IMR-90 (cell line): ENCODE results near the gene TMCO5A.

Source experiments
- CHD1 ChIP-seq: IDR thresholded peaks from 2 replicates; pipeline ENCODE4 v1.6.1; 2012; ENCODE audit warnings: low read depth, low read length, improper control_type of control experiment
- ELK1 ChIP-seq: fragments of 150-350 bp; IDR thresholded peaks from 2 replicates; pipeline ENCODE4 v1.6.1; 2016; ENCODE audit warnings: low read depth, mild to moderate bottlenecking, low read length, moderate library complexity, borderline replicate concordance
- MAFK ChIP-seq: IDR thresholded peaks from 2 replicates; pipeline ENCODE4 v1.6.1; 2012; ENCODE audit warnings: low read depth, low read length, improper control_type of control experiment
- POLR2A ChIP-seq: IDR thresholded peaks from 2 replicates; pipeline ENCODE4 v1.6.1; 2012; ENCODE audit warnings: mild to moderate bottlenecking, low read depth, low read length
- SMC3 ChIP-seq: fragments of 150-350 bp; IDR thresholded peaks from 2 replicates; pipeline ENCODE4 v1.6.1; 2016; ENCODE audit warnings: low read depth, mild to moderate bottlenecking, antibody characterized with exemption, low read length, moderate library complexity
- TF ChIP-seq, protein P1 (sequence below): conservative IDR thresholded peaks from 2 replicates; pipeline ENCODE4 v1.5.1; 2012; ENCODE audit warnings: mild to moderate bottlenecking, low read depth, low read length, improper control_type of control experiment

DNA sequence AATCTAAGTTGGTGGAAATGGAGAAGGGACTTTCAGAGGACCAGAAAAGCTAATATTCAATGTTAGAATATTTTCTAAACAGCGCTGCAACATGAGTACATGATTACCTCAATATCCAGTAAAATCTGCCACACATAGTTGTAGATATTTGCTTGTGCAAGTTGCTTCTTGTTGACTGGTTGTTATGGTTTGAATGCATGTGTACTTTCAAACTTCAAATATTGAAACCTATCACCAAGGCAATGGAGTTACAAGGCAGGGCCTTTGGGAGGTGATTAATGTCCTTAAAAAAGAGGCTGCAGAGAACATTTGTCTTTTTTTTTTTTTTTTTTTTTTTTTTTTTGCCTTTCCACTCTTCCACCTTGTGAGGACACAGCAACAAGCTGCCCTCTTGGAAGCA is 49.9 kb downstream of the TMCO5A start:
- TF ChIP-seq, protein P1, sequence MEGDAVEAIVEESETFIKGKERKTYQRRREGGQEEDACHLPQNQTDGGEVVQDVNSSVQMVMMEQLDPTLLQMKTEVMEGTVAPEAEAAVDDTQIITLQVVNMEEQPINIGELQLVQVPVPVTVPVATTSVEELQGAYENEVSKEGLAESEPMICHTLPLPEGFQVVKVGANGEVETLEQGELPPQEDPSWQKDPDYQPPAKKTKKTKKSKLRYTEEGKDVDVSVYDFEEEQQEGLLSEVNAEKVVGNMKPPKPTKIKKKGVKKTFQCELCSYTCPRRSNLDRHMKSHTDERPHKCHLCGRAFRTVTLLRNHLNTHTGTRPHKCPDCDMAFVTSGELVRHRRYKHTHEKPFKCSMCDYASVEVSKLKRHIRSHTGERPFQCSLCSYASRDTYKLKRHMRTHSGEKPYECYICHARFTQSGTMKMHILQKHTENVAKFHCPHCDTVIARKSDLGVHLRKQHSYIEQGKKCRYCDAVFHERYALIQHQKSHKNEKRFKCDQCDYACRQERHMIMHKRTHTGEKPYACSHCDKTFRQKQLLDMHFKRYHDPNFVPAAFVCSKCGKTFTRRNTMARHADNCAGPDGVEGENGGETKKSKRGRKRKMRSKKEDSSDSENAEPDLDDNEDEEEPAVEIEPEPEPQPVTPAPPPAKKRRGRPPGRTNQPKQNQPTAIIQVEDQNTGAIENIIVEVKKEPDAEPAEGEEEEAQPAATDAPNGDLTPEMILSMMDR: no peak
- TF ChIP-seq SMC3 (no peak), MAFK (no peak), POLR2A (no peak), CHD1 (no peak), ELK1 (no peak)
